B cell (primary cell): ENCODE data around the gene MVB12B. TPM values are rescaled to one million over a fixed set of nuclear protein-coding genes. Genes with fewer than 3 reads are reported as not detected.

ENCODE experiments used
- ATAC-seq: fragments of 200-7000 bp; cut with Tn5 transposase; one replicate; pipeline ENCODE4 v1.10.0; 2021; ENCODE audit warnings: low read depth, mild to moderate bottlenecking, moderate number of reproducible peaks, moderate library complexity
- CTCF ChIA-PET: fragments of 350-600 bp; sonication (Branson Sonifier 250); formaldehyde crosslinking; loops from one replicate; lab custom pipeline; 2021; ENCODE audit warnings: antibody characterized with exemption, inconsistent platforms; lab: Charles Lee
- POLR2A ChIA-PET: fragments of 350-600 bp; sonication (Branson Sonifier 250); formaldehyde crosslinking; loops from one replicate; lab custom pipeline; 2021; ENCODE audit warnings: antibody characterized with exemption; lab: Charles Lee
- DNase-seq: peaks from one replicate; pipeline ENCODE4 v3.0.0; 2013
- H2AFZ ChIP-seq: 2 replicates; pipeline ENCODE4 v1.6.1; 2012; ENCODE audit warnings: mild to moderate bottlenecking, low read depth, low read length; ENCODE audit not compliant: insufficient read depth, poor library complexity, severe bottlenecking
- H3K27ac ChIP-seq, 2 donors: 1 replicate in 1 of 2; 2 replicates in 1 of 2; pipeline ENCODE4 v1.5.1; 2012 to 2013; ENCODE audit warnings: low read length in 2 of 2, mild to moderate bottlenecking in 2 of 2, moderate library complexity in 1 of 2
- H3K27me3 ChIP-seq, 4 experiments: fragments of 200-600 bp in 1 of 4; sonication (generic) in 1 of 4; replicated peaks in 1 of 4; 1 replicate in 2 of 4; 2 replicates in 2 of 4; pipeline versions ENCODE4 v1.6.1 to v1.7.0; 2013 to 2016; ENCODE audit warnings: low read length in 3 of 4, mild to moderate bottlenecking in 2 of 4, mixed read lengths in 1 of 4, moderate library complexity in 1 of 4; ENCODE audit not compliant: insufficient read depth in 4 of 4, control insufficient read depth in 3 of 4; ENCODE audit errors: control extremely low read depth in 1 of 4
- H3K36me3 ChIP-seq, 2 experiments: replicated peaks in 1 of 2; 1 replicate in 1 of 2; 2 replicates in 1 of 2; pipeline versions ENCODE4 v1.6.1 to v1.7.1; 2013; ENCODE audit warnings: low read length in 1 of 2; ENCODE audit not compliant: insufficient read depth in 2 of 2, control insufficient read depth in 1 of 2; ENCODE audit errors: control extremely low read depth in 1 of 2, extremely low read depth in 1 of 2
- H3K4me1 ChIP-seq, 2 donors: fragments of 200-600 bp in 1 of 2; sonication (generic) in 1 of 2; 1 replicate in 1 of 2; 2 replicates in 1 of 2; pipeline versions ENCODE4 v1.5.1 to v1.6.1; 2013 to 2017; ENCODE audit warnings: low read length in 2 of 2; ENCODE audit not compliant: control insufficient read depth in 2 of 2, insufficient read depth in 2 of 2
- H3K4me2 ChIP-seq: replicated peaks from 2 replicates; pipeline ENCODE3; 2012; ENCODE audit warnings: mild to moderate bottlenecking, low read depth, low read length; ENCODE audit not compliant: poor library complexity, severe bottlenecking
- H3K4me3 ChIP-seq, 5 experiments: fragments of 200-600 bp in 1 of 5; sonication (generic) in 1 of 5; 1 replicate in 3 of 5; 2 replicates in 2 of 5; pipeline versions ENCODE4 v1.5.1 to v1.7.0; 2011 to 2016; ENCODE audit warnings: low read length in 4 of 5, mild to moderate bottlenecking in 4 of 5, low read depth in 2 of 5, control low read depth in 1 of 5, moderate library complexity in 1 of 5; ENCODE audit not compliant: insufficient read depth in 1 of 5; ENCODE audit errors: control extremely low read depth in 1 of 5, extremely low read depth in 1 of 5
- H3K79me2 ChIP-seq: fragments of 200-600 bp; sonication (generic); one replicate; pipeline ENCODE4 v1.6.0; 2016; ENCODE audit warnings: low read length; ENCODE audit not compliant: control insufficient read depth, insufficient read depth
- H3K9ac ChIP-seq: fragments of 200-600 bp; sonication (generic); 2 replicates; pipeline ENCODE4 v1.6.1; 2017; ENCODE audit warnings: mild to moderate bottlenecking, low read length, moderate library complexity
- H3K9me3 ChIP-seq, 3 donors: one replicate each; pipeline versions ENCODE4 v1.6.1 to v1.7.1; 2013; ENCODE audit warnings: low read length in 2 of 3; ENCODE audit not compliant: control insufficient read depth in 2 of 3, insufficient read depth in 1 of 3; ENCODE audit errors: control extremely low read depth in 1 of 3
- H4K20me1 ChIP-seq: 2 replicates; pipeline ENCODE4 v1.6.0; 2012; ENCODE audit warnings: mild to moderate bottlenecking, low read length; ENCODE audit not compliant: insufficient read depth, control insufficient read depth, poor library complexity, severe bottlenecking
- H3K27ac Mint-ChIP-seq: one replicate; pipeline ENCODE4 v1.8.0; 2021; ENCODE audit warnings: mixed read lengths
- H3K27me3 Mint-ChIP-seq: one replicate; pipeline ENCODE4 v1.8.0; 2021; ENCODE audit warnings: mixed read lengths
- H3K4me1 Mint-ChIP-seq: one replicate; pipeline ENCODE4 v1.8.0; 2021; ENCODE audit warnings: mixed read lengths
- H3K4me3 Mint-ChIP-seq: one replicate; pipeline ENCODE4 v1.8.0; 2021; ENCODE audit warnings: mixed read lengths
- H3K9me3 Mint-ChIP-seq: one replicate; pipeline ENCODE4 v1.8.0; 2022; ENCODE audit warnings: mixed read lengths; ENCODE audit not compliant: insufficient read depth
- EZH2 ChIP-seq: IDR thresholded peaks from 2 replicates; pipeline ENCODE4 v1.6.1; 2012; ENCODE audit warnings: borderline replicate concordance, low read depth, mild to moderate bottlenecking, moderate library complexity, low read length; ENCODE audit not compliant: insufficient read depth, poor library complexity, severe bottlenecking
- WGBS: methylation state at CpG from one replicate; pipeline ENCODE4 v1.1.5; 2013; ENCODE audit warnings: missing lambda C conversion rate; ENCODE audit not compliant: insufficient coverage; 5-methylcytosine and 5-hydroxymethylcytosine counted together
- intact Hi-C: fragments of 100-400 bp; cut with micrococcal nuclease; formaldehyde crosslinking; loops from one replicate; pipeline ENCODE4 v1.10.0; 2022
- polyA plus RNA-seq: library from polyadenylated mRNA; depleted of rRNA; stranded (reverse); fragments of >200 nt; gene quantifications from 2 replicates; pipeline ENCODE4 v1.2.3, GENCODE V29; 2012
- total RNA-seq, 2 donors: library from RNA; stranded (reverse); fragments of 120-200 nt in 1 of 2; gene quantifications; 1 replicate in 1 of 2; 2 replicates in 1 of 2; pipeline versions ENCODE4 v1.2.3 to v1.2.4, GENCODE V29; 2013 to 2022
- TF ChIP-seq, protein P1 (sequence below): fragments of 200-600 bp; IDR thresholded peaks from one replicate; pipeline ENCODE4 v1.8.0; 2022; ENCODE audit warnings: antibody characterized with exemption, mild to moderate bottlenecking

The MVB12B gene
- total and polyA plus RNA-seq, 2 donors (not counting 1 experiment from before 2014, with no cell fraction given), result 1.2 to 9.8 TPM

DNA sequence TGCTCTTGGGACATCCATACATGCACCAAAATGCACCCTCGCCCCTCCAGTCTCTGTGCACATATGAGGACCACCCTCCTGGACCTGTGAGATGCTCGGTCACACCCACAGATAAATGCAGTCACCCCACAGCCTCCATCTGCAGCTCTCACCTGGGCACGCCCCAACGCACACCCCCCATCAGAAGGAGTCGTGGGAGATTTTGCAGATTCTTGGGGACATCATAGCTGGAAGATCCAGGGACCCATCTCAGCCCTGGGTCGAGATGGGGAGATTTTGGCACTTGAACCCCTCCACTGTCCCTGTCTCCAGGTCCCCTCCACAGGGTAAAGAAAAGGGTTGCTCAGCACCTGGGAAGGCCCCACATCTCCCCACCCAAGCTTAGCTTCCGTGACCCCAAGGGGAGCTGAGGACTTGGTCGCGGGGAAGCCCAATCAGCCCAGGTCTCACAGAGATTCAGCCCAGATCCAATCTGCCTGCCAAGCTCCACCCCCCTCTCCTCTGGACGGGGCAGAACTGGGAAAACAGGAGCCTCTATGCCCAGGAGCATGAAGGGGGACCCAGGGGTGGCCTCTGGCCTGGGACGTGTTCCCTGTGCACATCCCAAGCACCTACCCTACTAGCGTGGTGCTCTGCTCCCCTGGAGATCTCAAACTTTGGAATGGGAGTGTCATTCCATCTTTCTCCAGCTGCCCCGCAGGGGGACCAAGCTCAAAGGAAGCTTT lies 197.9 kb downstream of the MVB12B start:
- Mint-ChIP-seq H3K4me3 (peak overlapping the region; percentile 88), H3K27ac (no peak overlapping the region), H3K27me3 (peaks cover 13% of the 10 kb centered on the region), H3K4me1 (peaks cover 20% of the 10 kb centered on the region), H3K9me3 (no peaks in the 10 kb centered on the region)
- H3K9ac ChIP-seq, result peak overlapping the region; percentile 46
- H3K4me3 ChIP-seq, result peak overlapping the region in 1 of 5 experiments; percentile 61
- ChIA-PET POLR2A (no interaction called here), CTCF (interaction anchor here (0.8 to 3.0 kb wide), 7 partner anchors 9 to 33 kb away, joined by 3 to 13 read pairs (median 4); no protein-coding TSS in a partner anchor)
- ATAC-seq (no peak), DNase-seq (no peak)
- H3K4me2 ChIP-seq, result peak overlapping the region; percentile 66
- H3K9me3 ChIP-seq, result no peaks in the 10 kb centered on the region
- peaks cover 11 to 16% of the 10 kb centered on the region in 2 donors for H3K4me1 ChIP-seq
- WGBS, result 83% methylated on average over 11 of the region's 13 CpGs
- TF ChIP-seq EZH2, result no peak
- TF ChIP-seq, protein P1, sequence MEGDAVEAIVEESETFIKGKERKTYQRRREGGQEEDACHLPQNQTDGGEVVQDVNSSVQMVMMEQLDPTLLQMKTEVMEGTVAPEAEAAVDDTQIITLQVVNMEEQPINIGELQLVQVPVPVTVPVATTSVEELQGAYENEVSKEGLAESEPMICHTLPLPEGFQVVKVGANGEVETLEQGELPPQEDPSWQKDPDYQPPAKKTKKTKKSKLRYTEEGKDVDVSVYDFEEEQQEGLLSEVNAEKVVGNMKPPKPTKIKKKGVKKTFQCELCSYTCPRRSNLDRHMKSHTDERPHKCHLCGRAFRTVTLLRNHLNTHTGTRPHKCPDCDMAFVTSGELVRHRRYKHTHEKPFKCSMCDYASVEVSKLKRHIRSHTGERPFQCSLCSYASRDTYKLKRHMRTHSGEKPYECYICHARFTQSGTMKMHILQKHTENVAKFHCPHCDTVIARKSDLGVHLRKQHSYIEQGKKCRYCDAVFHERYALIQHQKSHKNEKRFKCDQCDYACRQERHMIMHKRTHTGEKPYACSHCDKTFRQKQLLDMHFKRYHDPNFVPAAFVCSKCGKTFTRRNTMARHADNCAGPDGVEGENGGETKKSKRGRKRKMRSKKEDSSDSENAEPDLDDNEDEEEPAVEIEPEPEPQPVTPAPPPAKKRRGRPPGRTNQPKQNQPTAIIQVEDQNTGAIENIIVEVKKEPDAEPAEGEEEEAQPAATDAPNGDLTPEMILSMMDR, result no peak
- H4K20me1 ChIP-seq, result no peaks in the 10 kb centered on the region
- peak overlapping the region; percentile 68 for H2AFZ ChIP-seq
- intact Hi-C loops, result no loop called here
- peaks cover 0 to 16% (median 3%) of the 10 kb centered on the region in 4 experiments for H3K27me3 ChIP-seq
- no peaks in the 10 kb centered on the region for H3K79me2 ChIP-seq
- no peaks in the 10 kb centered on the region for H3K36me3 ChIP-seq
- no peak overlapping the region for H3K27ac ChIP-seq
